ENCODE data around the gene RALY.
"Not testable (repeated sequence)": the region's sequence is repeated elsewhere in the genome, so short reads cannot be mapped to it uniquely, and the experiment has no call there.

Gene RALY

DNA sequence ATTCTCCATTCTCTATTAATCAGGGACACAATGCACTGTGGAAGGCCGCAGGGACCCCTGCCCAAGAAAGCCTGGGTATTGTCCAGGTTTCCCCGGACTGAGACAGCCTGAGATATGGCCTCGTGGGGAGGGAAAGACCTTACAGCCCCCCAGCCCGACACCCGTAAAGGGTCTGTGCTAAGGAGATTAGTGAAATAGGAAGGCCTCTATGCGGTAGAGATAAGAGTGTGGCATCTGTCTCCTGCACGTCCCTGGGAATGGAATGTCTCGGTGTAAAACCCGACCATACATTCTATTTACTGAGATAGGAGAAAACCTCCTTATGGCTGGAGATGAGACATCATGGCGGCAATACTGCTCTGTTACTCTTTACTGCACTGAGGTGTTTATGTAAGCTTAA is 134.1 kb downstream of the RALY start:
- Mint-ChIP-seq H3K4me1 (peaks cover 17% of the 10 kb centered on the region), H3K36me3 (ENCODE audit: low read depth) (no peaks in the 10 kb centered on the region), H3K27me3 (ENCODE audit: low read depth) (peaks cover 5% of the 10 kb centered on the region), H3K9me3 (peaks cover 5% of the 10 kb centered on the region), H3K4me3 (no peak overlapping the region), H3K27ac (no peak overlapping the region)
- TF ChIP-seq, protein P1, sequence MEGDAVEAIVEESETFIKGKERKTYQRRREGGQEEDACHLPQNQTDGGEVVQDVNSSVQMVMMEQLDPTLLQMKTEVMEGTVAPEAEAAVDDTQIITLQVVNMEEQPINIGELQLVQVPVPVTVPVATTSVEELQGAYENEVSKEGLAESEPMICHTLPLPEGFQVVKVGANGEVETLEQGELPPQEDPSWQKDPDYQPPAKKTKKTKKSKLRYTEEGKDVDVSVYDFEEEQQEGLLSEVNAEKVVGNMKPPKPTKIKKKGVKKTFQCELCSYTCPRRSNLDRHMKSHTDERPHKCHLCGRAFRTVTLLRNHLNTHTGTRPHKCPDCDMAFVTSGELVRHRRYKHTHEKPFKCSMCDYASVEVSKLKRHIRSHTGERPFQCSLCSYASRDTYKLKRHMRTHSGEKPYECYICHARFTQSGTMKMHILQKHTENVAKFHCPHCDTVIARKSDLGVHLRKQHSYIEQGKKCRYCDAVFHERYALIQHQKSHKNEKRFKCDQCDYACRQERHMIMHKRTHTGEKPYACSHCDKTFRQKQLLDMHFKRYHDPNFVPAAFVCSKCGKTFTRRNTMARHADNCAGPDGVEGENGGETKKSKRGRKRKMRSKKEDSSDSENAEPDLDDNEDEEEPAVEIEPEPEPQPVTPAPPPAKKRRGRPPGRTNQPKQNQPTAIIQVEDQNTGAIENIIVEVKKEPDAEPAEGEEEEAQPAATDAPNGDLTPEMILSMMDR (IDR thresholded peaks at IDR 0.05; ENCODE audit: unreplicated experiment in 3 of 3) = no peak

DNA sequence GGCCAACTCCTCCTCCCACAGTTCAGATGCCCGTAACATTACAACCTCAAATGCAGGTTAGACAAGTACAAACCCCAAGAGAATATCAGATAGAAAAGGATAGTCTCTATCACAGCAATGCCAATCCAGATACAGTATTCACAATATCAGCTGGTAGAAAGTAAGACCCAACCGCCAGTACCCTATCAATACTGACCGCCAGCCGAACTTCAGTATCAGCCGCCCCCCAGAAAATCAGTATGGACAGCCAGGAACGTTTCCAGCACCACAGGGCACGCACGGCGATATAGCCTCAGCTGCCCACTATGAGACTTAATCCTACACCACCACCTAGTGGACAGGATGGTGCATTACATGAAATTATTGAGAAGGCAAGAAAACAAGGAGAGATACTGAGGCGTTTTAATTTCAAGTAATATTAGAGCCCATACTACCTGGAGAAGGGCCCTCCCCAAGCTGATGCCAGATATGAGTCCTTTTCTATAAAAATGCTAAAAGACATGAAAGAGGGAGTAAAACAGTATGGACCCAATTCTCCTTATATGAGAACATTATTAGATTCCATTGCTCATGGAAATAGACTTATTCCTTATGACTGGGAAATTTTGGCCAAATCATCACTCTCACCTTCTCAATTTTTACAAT is 135.9 kb downstream of the RALY start:
- Mint-ChIP-seq H3K36me3 (ENCODE audit: low read depth) (no peaks in the 10 kb centered on the region), H3K27ac (no peak overlapping the region), H3K4me1 (peaks cover 22% of the 10 kb centered on the region), H3K27me3 (ENCODE audit: low read depth) (peaks cover 5% of the 10 kb centered on the region), H3K9me3 (peaks cover 5% of the 10 kb centered on the region), H3K4me3 (peak overlapping the region; percentile 7 to 47 (median 20))
- TF ChIP-seq, protein P1 (IDR thresholded peaks at IDR 0.05; ENCODE audit: unreplicated experiment in 3 of 3) = peak; percentile 79 to 90 (median 82)

DNA sequence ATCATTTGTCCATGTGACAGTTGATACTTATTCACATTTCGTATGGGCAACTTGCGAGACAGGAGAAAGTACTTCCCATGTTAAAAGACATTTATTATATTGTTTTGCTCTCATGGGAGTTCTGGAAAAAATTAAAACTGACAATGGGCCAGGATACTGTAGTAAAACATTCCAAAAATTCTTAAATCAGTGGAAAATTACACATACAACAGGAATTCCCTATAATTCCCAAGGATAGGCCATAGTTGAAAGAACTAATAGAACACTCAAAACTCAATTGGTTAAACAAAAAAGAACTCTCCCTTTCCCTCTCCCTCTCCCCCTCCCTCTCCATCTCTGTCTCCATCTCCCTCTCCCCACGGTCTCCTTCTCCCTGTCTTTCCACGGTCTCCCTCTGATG is 137.8 kb downstream of the RALY start:
- peaks cover 22% of the 10 kb centered on the region for H3K4me1 Mint-ChIP-seq

DNA sequence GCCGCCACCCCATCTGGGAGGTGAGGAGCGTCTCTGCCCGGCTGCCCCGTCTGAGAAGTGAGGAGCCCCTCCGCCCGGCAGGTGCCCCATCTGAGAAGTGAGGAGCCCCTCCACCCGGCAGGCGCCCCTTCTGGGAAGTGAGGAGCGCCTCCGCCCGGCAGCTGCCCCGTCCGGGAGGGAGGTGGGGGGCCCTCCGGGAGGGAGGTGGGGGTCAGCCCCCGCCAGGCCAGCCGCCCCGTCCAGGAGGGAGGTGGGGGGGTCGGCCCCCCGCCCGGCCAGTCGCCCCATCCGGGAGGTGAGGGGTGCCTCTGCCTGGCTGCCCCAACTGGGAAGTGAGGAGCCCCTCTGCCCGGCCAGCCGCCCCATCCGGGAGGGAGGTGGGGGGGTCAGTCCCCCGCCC is 138.8 kb downstream of the RALY start:
- H3K27ac Mint-ChIP-seq; H3K36me3 Mint-ChIP-seq (ENCODE audit: low read depth); H3K27me3 Mint-ChIP-seq (ENCODE audit: low read depth); H3K4me3 Mint-ChIP-seq; H3K9me3 Mint-ChIP-seq: not testable (repeated sequence)
- peaks cover 22% of the 10 kb centered on the region for H3K4me1 Mint-ChIP-seq

More for the DNA sequence above, 137.8 kb downstream of the RALY start:
- no peaks in the 10 kb centered on the region for H3K36me3 Mint-ChIP-seq (ENCODE audit: low read depth)
- no peaks in the 10 kb centered on the region for H3K27me3 Mint-ChIP-seq (ENCODE audit: low read depth)
- peaks cover 5% of the 10 kb centered on the region for H3K9me3 Mint-ChIP-seq
- peak overlapping the region in 1 of 3 experiments; percentile 24 for H3K27ac Mint-ChIP-seq
- H3K4me3 Mint-ChIP-seq = no peak overlapping the region
- TF ChIP-seq, protein P1 (IDR thresholded peaks at IDR 0.05; ENCODE audit: unreplicated experiment in 3 of 3) = no peak

DNA sequence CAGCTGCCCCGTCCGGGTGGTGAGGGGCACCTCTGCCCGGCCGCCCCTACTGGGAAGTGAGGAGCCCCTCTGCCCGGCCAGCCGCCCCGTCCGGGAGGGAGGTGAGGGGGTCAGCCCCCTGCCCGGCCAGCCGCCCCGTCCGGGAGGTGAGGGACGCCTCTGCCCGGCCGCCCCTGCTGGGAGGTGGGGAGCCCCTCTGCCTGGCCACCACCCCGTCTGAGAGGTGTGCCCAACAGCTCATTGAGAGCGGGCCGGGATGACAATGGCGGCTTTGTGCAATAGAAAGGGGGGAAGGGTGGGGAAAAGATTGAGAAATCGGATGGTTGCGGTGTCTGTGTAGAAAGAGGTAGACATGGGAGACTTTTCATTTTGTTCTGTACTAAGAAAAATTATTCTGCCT is 139.2 kb downstream of the RALY start:
- H3K4me3 Mint-ChIP-seq; H3K36me3 Mint-ChIP-seq (ENCODE audit: low read depth); H3K9me3 Mint-ChIP-seq; H3K27me3 Mint-ChIP-seq (ENCODE audit: low read depth); H3K27ac Mint-ChIP-seq: not testable (repeated sequence)
- peaks cover 22% of the 10 kb centered on the region for H3K4me1 Mint-ChIP-seq

DNA sequence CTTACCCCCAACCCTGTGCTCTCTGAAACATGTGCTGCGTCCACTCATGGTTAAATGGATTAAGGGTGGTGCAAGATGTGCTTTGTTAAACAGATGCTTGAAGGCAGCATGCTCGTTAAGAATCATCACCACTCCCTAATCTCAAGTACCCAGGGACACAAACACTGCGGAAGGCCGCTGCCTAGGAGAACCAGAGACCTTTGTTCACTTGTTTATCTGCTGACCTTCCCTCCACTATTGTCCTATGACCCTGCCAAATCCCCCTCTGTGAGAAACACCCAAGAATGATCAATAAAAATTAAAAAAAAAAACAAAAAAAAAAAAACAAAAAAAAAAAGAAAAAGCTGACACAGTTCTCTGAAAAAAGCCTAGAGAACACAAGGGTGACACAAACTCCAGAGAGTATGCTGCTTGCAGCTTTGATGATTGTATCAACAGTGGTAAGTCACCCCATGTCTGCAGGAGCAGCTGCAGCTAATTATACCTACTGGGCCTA is 139.7 kb downstream of the RALY start:
- not testable (repeated sequence) for H3K27ac Mint-ChIP-seq; H3K9me3 Mint-ChIP-seq; H3K27me3 Mint-ChIP-seq (ENCODE audit: low read depth); H3K4me3 Mint-ChIP-seq; H3K36me3 Mint-ChIP-seq (ENCODE audit: low read depth)
- peaks cover 22% of the 10 kb centered on the region for H3K4me1 Mint-ChIP-seq
